ENCODE results near the gene BRI3.

DNA sequence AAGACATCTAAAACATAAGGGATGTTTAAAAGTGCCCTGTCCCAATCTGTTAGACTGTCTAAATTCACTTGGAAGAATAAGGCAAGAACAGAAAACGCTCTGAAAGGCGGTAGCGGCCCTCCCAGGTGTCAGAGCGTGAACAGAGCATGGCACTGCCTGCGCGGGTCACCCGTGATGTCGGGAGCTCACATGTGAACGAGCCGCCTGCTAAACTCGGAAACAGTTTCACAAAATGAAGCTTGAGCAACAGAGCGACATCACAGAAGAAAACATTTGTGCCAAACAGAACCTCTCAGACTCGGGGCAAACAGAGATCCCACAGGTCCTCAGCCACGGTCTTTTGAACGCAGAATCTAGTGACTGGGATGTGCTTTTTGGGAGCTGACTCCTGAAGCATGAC, 12.8 kb downstream of the BRI3 start:
- TF ChIP-seq, protein P1, sequence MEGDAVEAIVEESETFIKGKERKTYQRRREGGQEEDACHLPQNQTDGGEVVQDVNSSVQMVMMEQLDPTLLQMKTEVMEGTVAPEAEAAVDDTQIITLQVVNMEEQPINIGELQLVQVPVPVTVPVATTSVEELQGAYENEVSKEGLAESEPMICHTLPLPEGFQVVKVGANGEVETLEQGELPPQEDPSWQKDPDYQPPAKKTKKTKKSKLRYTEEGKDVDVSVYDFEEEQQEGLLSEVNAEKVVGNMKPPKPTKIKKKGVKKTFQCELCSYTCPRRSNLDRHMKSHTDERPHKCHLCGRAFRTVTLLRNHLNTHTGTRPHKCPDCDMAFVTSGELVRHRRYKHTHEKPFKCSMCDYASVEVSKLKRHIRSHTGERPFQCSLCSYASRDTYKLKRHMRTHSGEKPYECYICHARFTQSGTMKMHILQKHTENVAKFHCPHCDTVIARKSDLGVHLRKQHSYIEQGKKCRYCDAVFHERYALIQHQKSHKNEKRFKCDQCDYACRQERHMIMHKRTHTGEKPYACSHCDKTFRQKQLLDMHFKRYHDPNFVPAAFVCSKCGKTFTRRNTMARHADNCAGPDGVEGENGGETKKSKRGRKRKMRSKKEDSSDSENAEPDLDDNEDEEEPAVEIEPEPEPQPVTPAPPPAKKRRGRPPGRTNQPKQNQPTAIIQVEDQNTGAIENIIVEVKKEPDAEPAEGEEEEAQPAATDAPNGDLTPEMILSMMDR (IDR thresholded peaks at IDR 0.05) = no peak
- no peak for TF ChIP-seq SIN3A (IDR thresholded peaks at IDR 0.05; ENCODE audit: borderline replicate concordance, insufficient read depth, low read depth, low read length)
- TF ChIP-seq, protein P2, sequence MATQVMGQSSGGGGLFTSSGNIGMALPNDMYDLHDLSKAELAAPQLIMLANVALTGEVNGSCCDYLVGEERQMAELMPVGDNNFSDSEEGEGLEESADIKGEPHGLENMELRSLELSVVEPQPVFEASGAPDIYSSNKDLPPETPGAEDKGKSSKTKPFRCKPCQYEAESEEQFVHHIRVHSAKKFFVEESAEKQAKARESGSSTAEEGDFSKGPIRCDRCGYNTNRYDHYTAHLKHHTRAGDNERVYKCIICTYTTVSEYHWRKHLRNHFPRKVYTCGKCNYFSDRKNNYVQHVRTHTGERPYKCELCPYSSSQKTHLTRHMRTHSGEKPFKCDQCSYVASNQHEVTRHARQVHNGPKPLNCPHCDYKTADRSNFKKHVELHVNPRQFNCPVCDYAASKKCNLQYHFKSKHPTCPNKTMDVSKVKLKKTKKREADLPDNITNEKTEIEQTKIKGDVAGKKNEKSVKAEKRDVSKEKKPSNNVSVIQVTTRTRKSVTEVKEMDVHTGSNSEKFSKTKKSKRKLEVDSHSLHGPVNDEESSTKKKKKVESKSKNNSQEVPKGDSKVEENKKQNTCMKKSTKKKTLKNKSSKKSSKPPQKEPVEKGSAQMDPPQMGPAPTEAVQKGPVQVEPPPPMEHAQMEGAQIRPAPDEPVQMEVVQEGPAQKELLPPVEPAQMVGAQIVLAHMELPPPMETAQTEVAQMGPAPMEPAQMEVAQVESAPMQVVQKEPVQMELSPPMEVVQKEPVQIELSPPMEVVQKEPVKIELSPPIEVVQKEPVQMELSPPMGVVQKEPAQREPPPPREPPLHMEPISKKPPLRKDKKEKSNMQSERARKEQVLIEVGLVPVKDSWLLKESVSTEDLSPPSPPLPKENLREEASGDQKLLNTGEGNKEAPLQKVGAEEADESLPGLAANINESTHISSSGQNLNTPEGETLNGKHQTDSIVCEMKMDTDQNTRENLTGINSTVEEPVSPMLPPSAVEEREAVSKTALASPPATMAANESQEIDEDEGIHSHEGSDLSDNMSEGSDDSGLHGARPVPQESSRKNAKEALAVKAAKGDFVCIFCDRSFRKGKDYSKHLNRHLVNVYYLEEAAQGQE (IDR thresholded peaks at IDR 0.05; ENCODE audit: insufficient read depth in 1 of 2, low read depth in 2 of 2, low read length in 1 of 2) = no peak
